T47D (cell line): ENCODE measurements around the gene SLC25A29.

Experiments
- DNase-seq, 2 experiments: peaks; one replicate each; pipeline versions ENCODE4 v3.0.0 to v3.0.0-alpha.2; 2011 to 2012; ENCODE audit warnings: low read depth in 1 of 2, low spot score in 1 of 2
- JUND ChIP-seq: IDR thresholded peaks from 2 replicates; pipeline ENCODE4 v1.6.1; 2012; ENCODE audit warnings: low read depth
- in situ Hi-C: cut with HindIII; loops from 2 replicates; pipeline ENCODE4 v1.10.0; 2016; ENCODE audit warnings: low sequenced_read_pairs, low pct_unique_long_range_greater_than_20kb

SLC25A29 gene

GRCh38 chr14:100325958-100326357 is 19.7 kb upstream of the SLC25A29 start:
- in situ Hi-C loops = no loop called here
- no peak for DNase-seq
- TF ChIP-seq JUND = no peak

- in situ Hi-C loops = no loop called here
- TF ChIP-seq JUND = no peak
- DNase-seq = no peak
Observed at GRCh38 chr14:100325231-100325632, 19.0 kb upstream of the SLC25A29 start.

GRCh38 chr14:100323942-100324307 is 17.7 kb upstream of the SLC25A29 start:
- TF ChIP-seq JUND = no peak
- in situ Hi-C loops = no loop called here
- DNase-seq = no peak

- DNase-seq = no peak
- in situ Hi-C loops = no loop called here
- no peak for TF ChIP-seq JUND
Observed at GRCh38 chr14:100323121-100323941, 17.1 kb upstream of the SLC25A29 start, which contains the start of gene SLC25A47. Gene SLC25A47 (plus strand): TSS chr14:100323339. CDS start chr14:100323415, 76 bp downstream.

- no peak for DNase-seq
- in situ Hi-C loops = no loop called here
- no peak for TF ChIP-seq JUND
Observed at GRCh38 chr14:100322138-100322957, 16.1 kb upstream of the SLC25A29 start.

- in situ Hi-C loops = no loop called here
- no peak for TF ChIP-seq JUND
- no peak for DNase-seq
Observed at GRCh38 chr14:100321473-100322137, 15.4 kb upstream of the SLC25A29 start.

GRCh38 chr14:100320157-100320856 is 14.1 kb upstream of the SLC25A29 start:
- no peak for DNase-seq
- no peak for TF ChIP-seq JUND
- in situ Hi-C loops = no loop called here

- peak; percentile 64 to 81 for DNase-seq
- no peak for TF ChIP-seq JUND
- in situ Hi-C loops = no loop called here
Observed at GRCh38 chr14:100317912-100318808, 11.9 kb upstream of the SLC25A29 start.

- DNase-seq = no peak
- no peak for TF ChIP-seq JUND
- in situ Hi-C loops = no loop called here
Observed at GRCh38 chr14:100317389-100317788, 11.1 kb upstream of the SLC25A29 start.

GRCh38 chr14:100314724-100315123 is 8.5 kb upstream of the SLC25A29 start:
- in situ Hi-C loops = no loop called here
- TF ChIP-seq JUND = no peak
- DNase-seq = no peak

- no peak for TF ChIP-seq JUND
- in situ Hi-C loops = no loop called here
- peak in 1 of 2 experiments; percentile 18 for DNase-seq
Observed at GRCh38 chr14:100313464-100314230, 7.4 kb upstream of the SLC25A29 start.
